Left lung (tissue), 10 donors: ENCODE measurements around the gene PCP4L1. TPM values are rescaled to one million over a fixed set of nuclear protein-coding genes. Genes with fewer than 3 reads are reported as not detected.
"Not testable (repeated sequence)": the region's sequence is repeated elsewhere in the genome, so short reads cannot be mapped to it uniquely, and the experiment has no call there.

Experiments
- ATAC-seq: fragments of 200-7000 bp; cut with Tn5 transposase; one replicate; pipeline ENCODE4 v1.9.1; 2020; ENCODE audit warnings: moderate library complexity
- DNase-seq, 4 donors: peaks; one replicate each; pipeline ENCODE4 v3.0.0-alpha.2; 2013 to 2020
- H3K27ac ChIP-seq, 2 donors: fragments of 200-600 bp; sonication (generic) in 1 of 2; one replicate each; pipeline versions ENCODE4 v1.5.0 to v1.8.0; 2020 to 2021
- H3K27me3 ChIP-seq, 2 donors: fragments of 200-600 bp; sonication (generic) in 1 of 2; one replicate each; pipeline versions ENCODE4 v1.5.0 to v1.8.0; 2020 to 2021
- H3K36me3 ChIP-seq, 2 donors: fragments of 200-600 bp; sonication (generic) in 1 of 2; one replicate each; pipeline versions ENCODE4 v1.5.0 to v1.8.0; 2020 to 2021
- H3K4me1 ChIP-seq, 2 donors: fragments of 200-600 bp; one replicate each; pipeline ENCODE4 v1.8.0; 2021
- H3K4me3 ChIP-seq, 2 donors: fragments of 200-600 bp; sonication (generic) in 1 of 2; one replicate each; pipeline versions ENCODE4 v1.5.0 to v1.8.0; 2020 to 2021; ENCODE audit warnings: mild to moderate bottlenecking in 1 of 2
- H3K9me3 ChIP-seq, 2 donors: fragments of 200-600 bp; sonication (generic) in 1 of 2; one replicate each; pipeline versions ENCODE4 v1.5.0 to v1.8.0; 2020 to 2021
- intact Hi-C, 2 donors: fragments of 100-400 bp; cut with DNase I; formaldehyde crosslinking; loops; one replicate each; pipeline versions ENCODE4 v1.11.2 to v1.14.2; 2022
- polyA plus RNA-seq, 6 donors: library from polyadenylated mRNA; unstranded; fragments of 120-200 nt; gene quantifications; one replicate each; pipeline ENCODE4 v1.2.1, GENCODE V29; 2013; ENCODE audit not compliant: insufficient read length in 6 of 6
- total RNA-seq, 2 donors: library from RNA; stranded (reverse); fragmentation: NEBNext Ultra II Directional; extraction: Animal tissue kit (Norgen Biotek cat#: 25700); gene quantifications; one replicate each; pipeline ENCODE4 v1.2.1, GENCODE V29; 2021
- TF ChIP-seq, protein P1 (sequence below), 2 donors: fragments of 200-600 bp; sonication (generic) in 1 of 2; IDR thresholded peaks; one replicate each; pipeline versions ENCODE4 v1.5.0 to v1.8.0; 2021; ENCODE audit warnings: antibody characterized with exemption in 2 of 2
- donor health status: DM: no; HTN: yes; CAD: no.
- donor health status: DM: no; HTN: no; CAD: no.

PCP4L1 gene
- total and polyA plus RNA-seq, 8 donors: 0.53 to 6.6 (median 1.3) TPM

DNA sequence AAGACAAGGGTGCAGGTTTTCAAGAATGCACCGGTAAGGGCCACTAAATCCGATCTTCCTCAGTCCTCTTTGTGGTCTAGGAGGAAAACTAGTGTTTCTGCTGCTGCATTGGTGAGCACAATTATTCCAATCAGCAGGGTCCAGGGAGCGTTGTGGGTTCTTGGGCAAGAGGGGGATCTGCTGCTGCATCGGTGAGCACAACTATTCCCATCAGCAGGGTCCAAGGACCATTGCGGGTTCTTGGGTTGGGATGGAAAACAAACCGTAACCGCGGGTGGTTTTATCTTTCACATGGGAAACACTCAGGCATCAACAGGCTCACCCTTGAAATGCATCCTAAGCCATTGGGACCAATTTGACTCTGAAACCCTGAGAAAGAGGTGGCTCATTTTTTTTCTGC lies 7.0 kb upstream of the PCP4L1 start:
- H3K9me3 ChIP-seq: peaks cover 0 to 12% of the 10 kb centered on the region in 2 donors
- no peaks in the 10 kb centered on the region for H3K27me3 ChIP-seq
- H3K27ac ChIP-seq: no peak overlapping the region
- TF ChIP-seq, protein P1, sequence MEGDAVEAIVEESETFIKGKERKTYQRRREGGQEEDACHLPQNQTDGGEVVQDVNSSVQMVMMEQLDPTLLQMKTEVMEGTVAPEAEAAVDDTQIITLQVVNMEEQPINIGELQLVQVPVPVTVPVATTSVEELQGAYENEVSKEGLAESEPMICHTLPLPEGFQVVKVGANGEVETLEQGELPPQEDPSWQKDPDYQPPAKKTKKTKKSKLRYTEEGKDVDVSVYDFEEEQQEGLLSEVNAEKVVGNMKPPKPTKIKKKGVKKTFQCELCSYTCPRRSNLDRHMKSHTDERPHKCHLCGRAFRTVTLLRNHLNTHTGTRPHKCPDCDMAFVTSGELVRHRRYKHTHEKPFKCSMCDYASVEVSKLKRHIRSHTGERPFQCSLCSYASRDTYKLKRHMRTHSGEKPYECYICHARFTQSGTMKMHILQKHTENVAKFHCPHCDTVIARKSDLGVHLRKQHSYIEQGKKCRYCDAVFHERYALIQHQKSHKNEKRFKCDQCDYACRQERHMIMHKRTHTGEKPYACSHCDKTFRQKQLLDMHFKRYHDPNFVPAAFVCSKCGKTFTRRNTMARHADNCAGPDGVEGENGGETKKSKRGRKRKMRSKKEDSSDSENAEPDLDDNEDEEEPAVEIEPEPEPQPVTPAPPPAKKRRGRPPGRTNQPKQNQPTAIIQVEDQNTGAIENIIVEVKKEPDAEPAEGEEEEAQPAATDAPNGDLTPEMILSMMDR (IDR thresholded peaks at IDR 0.05): no peak
- intact Hi-C loops: no loop called here
- H3K4me1 ChIP-seq: no peaks in the 10 kb centered on the region
- no peaks in the 10 kb centered on the region for H3K36me3 ChIP-seq
- ATAC-seq (no peak), DNase-seq (no peak)
- no peak overlapping the region for H3K4me3 ChIP-seq

DNA sequence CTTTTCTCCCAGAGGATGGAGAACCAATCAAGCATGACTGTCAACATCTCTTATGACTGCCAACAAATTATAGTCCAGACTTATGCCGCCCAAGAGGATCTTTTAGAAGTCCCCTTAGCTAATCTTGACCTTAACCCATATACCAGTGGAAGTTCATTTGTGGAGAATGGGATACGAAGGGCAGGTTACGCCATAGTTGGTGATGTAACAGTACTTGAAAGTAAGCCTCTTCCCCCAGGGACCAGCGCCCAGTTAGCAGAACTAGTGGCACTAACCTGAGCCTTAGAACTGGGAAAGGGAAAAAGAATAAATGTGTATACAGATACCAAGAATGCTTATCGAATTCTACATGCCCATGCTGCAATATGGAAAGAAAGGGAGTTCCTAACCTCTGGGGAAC lies 3.2 kb upstream of the PCP4L1 start:
- H3K4me3 ChIP-seq, intact Hi-C loops, H3K36me3 ChIP-seq, H3K27ac ChIP-seq, DNase-seq, H3K4me1 ChIP-seq: not testable (repeated sequence)
- H3K9me3 ChIP-seq: peaks cover 0 to 19% of the 10 kb centered on the region in 2 donors
- peak; percentile 38 for ATAC-seq
- peaks cover 18 to 34% of the 10 kb centered on the region in 2 donors for H3K27me3 ChIP-seq

DNA sequence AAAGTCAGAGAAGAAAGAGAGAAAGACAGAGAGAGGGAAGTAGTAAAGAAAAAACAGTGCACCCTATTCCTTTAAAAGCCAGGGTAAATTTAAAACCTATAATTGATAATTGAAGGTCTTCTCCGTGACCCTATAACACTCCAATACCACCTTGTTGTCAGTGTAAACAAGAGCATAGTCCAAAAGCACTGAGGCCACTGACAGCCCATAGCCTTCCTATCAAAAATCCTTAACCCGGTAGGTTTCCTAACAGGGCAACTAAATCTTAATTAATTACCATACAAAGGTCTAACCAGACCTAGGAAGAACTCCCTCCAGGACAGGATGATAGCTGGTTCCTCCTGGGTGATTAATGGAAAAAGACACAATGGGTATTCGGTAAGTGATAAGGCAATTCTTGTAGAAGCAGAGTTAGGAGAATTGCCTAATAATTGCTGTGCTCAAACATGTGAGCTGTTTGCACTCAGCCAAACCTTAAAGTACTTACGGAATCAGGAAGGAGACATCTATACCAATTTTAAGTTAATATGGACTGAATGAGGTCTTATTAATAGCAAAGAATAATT lies 2.5 kb upstream of the PCP4L1 start:
- DNase-seq, H3K36me3 ChIP-seq, H3K4me3 ChIP-seq, H3K27ac ChIP-seq, ATAC-seq, intact Hi-C loops, H3K4me1 ChIP-seq: not testable (repeated sequence)
- Histone ChIP-seq H3K9me3 (peaks cover 0 to 18% of the 10 kb centered on the region in 2 donors), H3K27me3 (peaks cover 18 to 41% of the 10 kb centered on the region in 2 donors)

DNA sequence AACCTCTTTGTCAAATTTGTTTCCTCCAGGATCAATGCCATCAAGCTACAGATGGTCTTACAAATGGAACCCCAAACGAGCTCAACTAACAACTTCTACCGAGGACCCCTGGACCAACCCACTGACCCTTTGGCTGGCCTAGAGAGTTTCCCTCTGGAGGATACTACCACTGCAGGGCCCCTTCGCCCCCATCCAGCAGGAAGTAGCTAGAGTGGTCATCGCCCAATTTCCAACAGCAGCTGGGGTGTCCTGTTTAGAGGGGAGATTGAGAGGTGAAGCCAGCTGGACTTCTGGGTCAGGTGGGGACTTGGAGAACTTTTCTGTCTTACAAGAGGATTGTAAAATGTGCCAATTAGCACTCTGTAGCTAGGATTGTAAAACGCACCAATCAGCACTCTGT lies 1.4 kb upstream of the PCP4L1 start:
- H3K4me1 ChIP-seq, H3K4me3 ChIP-seq, intact Hi-C loops, ATAC-seq, H3K27ac ChIP-seq, DNase-seq, H3K36me3 ChIP-seq: not testable (repeated sequence)
- Histone ChIP-seq H3K27me3 (peaks cover 18 to 52% of the 10 kb centered on the region in 2 donors), H3K9me3 (peaks cover 0 to 18% of the 10 kb centered on the region in 2 donors)

DNA sequence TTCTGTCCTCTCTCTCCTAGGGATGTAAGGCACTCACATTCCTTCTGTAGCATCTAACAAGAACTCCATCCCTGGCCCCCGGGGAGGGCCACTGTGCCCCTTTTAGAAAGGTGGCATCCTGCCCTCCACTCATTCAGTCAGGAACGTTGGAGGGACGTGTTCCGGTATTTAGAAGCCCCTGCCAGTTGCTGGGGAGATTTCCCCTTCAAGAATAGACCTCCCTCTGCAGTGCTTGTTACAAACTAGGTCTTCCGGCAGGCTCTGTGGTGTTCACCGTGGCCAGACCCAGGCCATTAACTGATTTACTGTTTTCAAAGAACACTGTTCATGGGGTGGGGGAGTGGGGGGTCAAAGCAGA lies 779 bp downstream of the PCP4L1 start:
- TF ChIP-seq, protein P1 (IDR thresholded peaks at IDR 0.05): no peak
- intact Hi-C loops: no loop called here
- peaks cover 18 to 53% of the 10 kb centered on the region in 2 donors for H3K27me3 ChIP-seq
- peaks cover 4 to 9% of the 10 kb centered on the region in 2 donors for H3K4me1 ChIP-seq
- no peaks in the 10 kb centered on the region for H3K36me3 ChIP-seq
- ATAC-seq (no peak), DNase-seq (no peak)
- H3K4me3 ChIP-seq: no peak overlapping the region
- no peak overlapping the region for H3K27ac ChIP-seq
- H3K9me3 ChIP-seq: peaks cover 0 to 18% of the 10 kb centered on the region in 2 donors

DNA sequence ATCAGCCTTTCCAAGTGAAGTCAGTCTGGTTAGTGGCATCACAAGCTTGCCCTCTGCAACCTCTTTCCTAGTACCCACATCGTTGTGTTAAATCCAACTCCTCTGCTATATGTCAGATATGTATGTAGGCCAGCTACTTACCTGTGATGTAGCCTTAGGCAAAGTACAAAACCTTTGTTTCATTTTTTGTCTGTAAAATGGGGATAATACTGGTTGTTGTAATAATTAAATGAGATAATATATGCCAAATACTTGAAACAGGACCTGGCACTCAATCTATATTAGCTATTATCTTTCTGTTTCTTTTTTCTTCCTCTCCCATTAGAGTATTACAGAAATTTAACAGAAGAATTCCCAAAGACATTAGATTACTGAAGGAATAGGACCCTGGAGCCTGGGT lies 1.2 kb downstream of the PCP4L1 start:
- H3K27me3 ChIP-seq: peaks cover 18 to 53% of the 10 kb centered on the region in 2 donors
- no peak overlapping the region for H3K4me3 ChIP-seq

More for the DNA sequence above, 1.2 kb downstream of the PCP4L1 start:
- Histone ChIP-seq H3K4me1 (peaks cover 4 to 9% of the 10 kb centered on the region in 2 donors), H3K36me3 (no peaks in the 10 kb centered on the region), H3K27ac (no peak overlapping the region), H3K9me3 (peaks cover 0 to 18% of the 10 kb centered on the region in 2 donors)
- DNase-seq: no peak
- no peak for ATAC-seq
- TF ChIP-seq, protein P1 (IDR thresholded peaks at IDR 0.05): no peak
- intact Hi-C loops: no loop called here
